K562 (cell line): ENCODE measurements around the gene TBC1D2. TPM values are rescaled to one million over a fixed set of nuclear protein-coding genes. Genes with fewer than 3 reads are reported as not detected.

Source experiments
- BRD9 ChIP-seq: fragments of 450-650 bp; IDR thresholded peaks from 2 replicates; pipeline ENCODE4 v1.6.1; 2018; ENCODE audit warnings: low read depth; ENCODE audit not compliant: partially characterized antibody
- CBX1 ChIP-seq: sonication (generic); IDR thresholded peaks from 2 replicates; pipeline ENCODE4 v1.6.1; 2016; ENCODE audit warnings: antibody characterized with exemption, low read depth, mild to moderate bottlenecking
- CEBPB ChIP-seq: fragments of 450-650 bp; IDR thresholded peaks from 2 replicates; pipeline ENCODE4 v1.6.1; 2016; ENCODE audit warnings: missing genetic modification characterization, missing compliant biosample characterization
- FUS ChIP-seq: fragments of 200-400 bp; formaldehyde crosslinking; optimal IDR thresholded peaks from 2 replicates; pipeline ENCODE3; 2017; ENCODE audit warnings: low read depth, low read length
- GABPB2 ChIP-seq: fragments of 250-450 bp; sonication (Bioruptor Pico); conservative IDR thresholded peaks from 2 replicates; pipeline ENCODE4 v1.5.1; 2021; ENCODE audit warnings: mild to moderate bottlenecking
- HDAC8 ChIP-seq: fragments of 450-650 bp; IDR thresholded peaks from 2 replicates; pipeline ENCODE4 v1.6.1; 2016; ENCODE audit warnings: mild to moderate bottlenecking, missing genetic modification characterization, moderate library complexity, missing compliant biosample characterization
- HSF4 ChIP-seq: fragments of 250-450 bp; sonication (Bioruptor Pico); IDR thresholded peaks from 2 replicates; pipeline ENCODE4 v2.1.2; 2022; ENCODE audit warnings: mild to moderate bottlenecking, moderate library complexity, borderline replicate concordance
- IRF2 ChIP-seq: sonication (generic); formaldehyde crosslinking; IDR thresholded peaks from 2 replicates; pipeline ENCODE4 v1.8.1; 2022; ENCODE audit warnings: mild to moderate bottlenecking, missing genetic modification reagents
- JUN ChIP-seq, 2 experiments: sonication (generic) in 1 of 2; formaldehyde crosslinking in 1 of 2; IDR thresholded peaks; 2 replicates each; pipeline versions ENCODE4 v1.6.1 to v1.8.0; 2012 to 2022; ENCODE audit warnings: borderline replicate concordance in 2 of 2, mild to moderate bottlenecking in 2 of 2, improper control_type of control experiment in 1 of 2, low read depth in 1 of 2, low read length in 1 of 2, missing genetic modification reagents in 1 of 2
- MAFF ChIP-seq: IDR thresholded peaks from 2 replicates; pipeline ENCODE4 v1.6.1; 2012; ENCODE audit warnings: low read length, improper control_type of control experiment
- MECOM ChIP-seq: fragments of 250-450 bp; sonication (Bioruptor Pico); IDR thresholded peaks from 2 replicates; pipeline ENCODE4 v1.8.0; 2022; ENCODE audit warnings: inconsistent platforms
- NELFE ChIP-seq: IDR thresholded peaks from 2 replicates; pipeline ENCODE4 v1.6.1; 2011; ENCODE audit warnings: mild to moderate bottlenecking; ENCODE audit not compliant: insufficient read depth, insufficient read length
- PTTG1 ChIP-seq: fragments of 450-650 bp; IDR thresholded peaks from 2 replicates; pipeline ENCODE4 v1.6.1; 2016; ENCODE audit warnings: low read depth, mild to moderate bottlenecking, missing genetic modification characterization, missing compliant biosample characterization
- RBBP5 ChIP-seq: fragments of 200-600 bp; sonication (generic); IDR thresholded peaks from 2 replicates; pipeline ENCODE4 v1.6.1; 2012; ENCODE audit warnings: borderline replicate concordance, mild to moderate bottlenecking, low read length, control low read depth, inconsistent platforms; ENCODE audit not compliant: insufficient read depth, poor library complexity, severe bottlenecking
- RCOR1 ChIP-seq, 2 experiments: IDR thresholded peaks; 2 replicates each; pipeline ENCODE4 v1.6.1; 2012; ENCODE audit warnings: low read depth in 2 of 2, low read length in 2 of 2, borderline replicate concordance in 1 of 2, improper control_type of control experiment in 1 of 2
- ZKSCAN1 ChIP-seq: fragments of 150-350 bp; IDR thresholded peaks from 2 replicates; pipeline ENCODE4 v1.6.1; 2016; ENCODE audit warnings: low read depth, low read length
- ZNF184 ChIP-seq: sonication (generic); formaldehyde crosslinking; IDR thresholded peaks from 2 replicates; pipeline ENCODE4 v1.5.0; 2020; ENCODE audit warnings: missing genetic modification reagents
- ZNF24 ChIP-seq: fragments of 450-650 bp; IDR thresholded peaks from 2 replicates; pipeline ENCODE4 v1.6.1; 2016
- ZNF274 ChIP-seq: IDR thresholded peaks from 2 replicates; pipeline ENCODE4 v1.6.1; 2011; ENCODE audit warnings: low read depth, mild to moderate bottlenecking, low read length, moderate library complexity, borderline replicate concordance
- ZNF707 ChIP-seq: fragments of 250-450 bp; sonication (Bioruptor Pico); conservative IDR thresholded peaks from 2 replicates; pipeline ENCODE4 v1.8.0; 2022; ENCODE audit warnings: inconsistent platforms, mild to moderate bottlenecking, moderate library complexity
- polyA plus RNA-seq, 8 experiments: library from polyadenylated mRNA; depleted of rRNA in 4 of 8; stranded (reverse) in 5 of 8; unstranded in 3 of 8; fragments of >200 nt; fragmentation: Nextera tagmentation in 2 of 8; fragmentation: Illumina TruSeq in 1 of 8; extraction: Ambion mirVana in 2 of 8; extraction: Trizol in 1 of 8; gene quantifications; 2 replicates each; pipeline versions ENCODE4 v1.2.1 to v1.2.3, GENCODE V29; 2011 to 2014; ENCODE audit warnings: inconsistent platforms in 1 of 8, missing spikeins in 1 of 8
- total RNA-seq, 7 experiments: library from RNA; depleted of rRNA in 6 of 7; stranded (reverse); fragments of >200 nt in 6 of 7; fragmentation: Illumina TruSeq in 2 of 7; extraction: Trizol in 2 of 7; gene quantifications; 2 replicates each; pipeline versions ENCODE4 v1.2.1 to v1.2.3, GENCODE V29; 2011 to 2021; ENCODE audit warnings: low replicate concordance in 1 of 7
- TF ChIP-seq, protein P1 (sequence below): fragments of 450-650 bp; IDR thresholded peaks from 2 replicates; pipeline ENCODE4 v1.6.1; 2016; ENCODE audit warnings: antibody characterized with exemption
- TF ChIP-seq, protein P2 (sequence below): IDR thresholded peaks from 2 replicates; pipeline ENCODE4 v1.6.1; 2014; ENCODE audit warnings: antibody characterized with exemption
- TF ChIP-seq, protein P3 (sequence below), 2 experiments: IDR thresholded peaks in 1 of 2; conservative IDR thresholded peaks in 1 of 2; 2 replicates each; pipeline ENCODE4 v1.6.1; 2016; ENCODE audit warnings: low read depth in 2 of 2, mild to moderate bottlenecking in 1 of 2, missing compliant biosample characterization in 1 of 2, missing genetic modification characterization in 1 of 2, moderate library complexity in 1 of 2

The TBC1D2 gene
- total and polyA plus RNA-seq, 9 of the 15 experiments (the other 6 are each of a cell fraction or from before 2014, with no cell fraction given) = 0.10 to 7.0 (median 2.5) TPM

DNA sequence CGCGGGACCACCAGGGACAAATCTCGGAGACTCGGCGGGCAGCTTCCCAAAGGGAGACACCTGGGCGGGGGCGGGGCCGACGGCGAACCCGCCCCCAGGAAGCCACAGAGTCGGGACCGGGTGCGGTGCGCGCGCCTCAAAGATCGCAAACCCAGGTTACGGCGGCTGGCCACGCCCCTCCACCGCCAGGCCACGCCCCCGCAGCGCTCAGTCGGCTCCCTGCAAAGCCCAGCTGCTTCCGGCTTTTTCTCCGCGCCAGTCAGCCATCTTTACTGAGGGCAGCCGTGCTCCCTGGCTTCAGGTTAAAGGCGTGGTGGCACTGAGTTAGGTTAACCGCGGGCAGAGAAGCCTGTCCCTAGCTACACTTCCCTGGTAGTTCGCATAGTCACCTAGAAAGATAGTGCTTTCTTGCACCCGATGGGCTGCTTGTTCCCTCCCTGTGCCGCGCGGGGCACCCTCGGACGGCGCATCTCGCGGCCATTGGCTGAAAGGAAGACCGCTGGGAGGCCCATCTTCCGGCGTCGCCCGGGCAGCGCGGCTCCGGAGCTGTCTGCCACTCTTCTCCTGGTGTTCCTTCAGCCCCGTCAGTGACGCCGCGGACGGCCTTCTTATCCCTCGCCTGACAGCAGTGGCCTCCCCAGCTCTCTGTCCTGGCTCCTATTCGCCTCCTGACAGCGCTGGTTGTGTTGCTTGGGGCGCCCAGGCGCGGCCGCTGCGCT is at the start of gene TBC1D2 (continued):
- TF ChIP-seq MECOM (CRISPR knock-in tag) (no peak), CEBPB (tag) (no peak), RCOR1 (IDR thresholded peaks at IDR 0.05; ENCODE audit: borderline replicate concordance in 1 of 2, low read depth in 2 of 2, low read length in 2 of 2) (peak in 1 of 2 experiments; percentile 25; a peak in 1 of 4 replicates), MAFF (no peak), ZNF184 (CRISPR knock-in tag) (no peak), PTTG1 (no peak), ZNF24 (0 out of 2 replicates have a peak, but pooled peaks have one; percentile 26), ZNF274 (no peak), CBX1 (no peak; the same call in 1 of the 2 replicates), IRF2 (CRISPR knock-in tag) (no peak), FUS (no peak), ZNF707 (CRISPR knock-in tag) (no peak), HDAC8 (no peak), GABPB2 (CRISPR knock-in tag) (no peak), HSF4 (CRISPR knock-in tag) (no peak), RBBP5 (peak; percentile 74), JUN (IDR thresholded peaks at IDR 0.05; ENCODE audit: borderline replicate concordance, low read depth, low read length) (no peak), JUN (CRISPR knock-in tag; IDR thresholded peaks at IDR 0.05; ENCODE audit: borderline replicate concordance) (no peak), NELFE (no peak), ZKSCAN1 (no peak), BRD9 (peak; percentile 22)
- TF ChIP-seq, protein P1, sequence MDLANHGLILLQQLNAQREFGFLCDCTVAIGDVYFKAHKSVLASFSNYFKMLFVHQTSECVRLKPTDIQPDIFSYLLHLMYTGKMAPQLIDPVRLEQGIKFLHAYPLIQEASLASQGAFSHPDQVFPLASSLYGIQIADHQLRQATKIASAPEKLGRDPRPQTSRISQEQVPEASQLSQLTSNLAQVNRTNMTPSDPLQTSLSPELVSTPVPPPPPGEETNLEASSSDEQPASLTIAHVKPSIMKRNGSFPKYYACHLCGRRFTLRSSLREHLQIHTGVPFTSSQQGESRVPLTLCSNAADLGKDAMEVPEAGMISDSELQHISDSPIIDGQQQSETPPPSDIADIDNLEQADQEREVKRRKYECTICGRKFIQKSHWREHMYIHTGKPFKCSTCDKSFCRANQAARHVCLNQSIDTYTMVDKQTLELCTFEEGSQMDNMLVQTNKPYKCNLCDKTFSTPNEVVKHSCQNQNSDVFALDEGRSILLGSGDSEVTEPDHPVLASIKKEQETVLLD = no peak
- TF ChIP-seq, protein P2, sequence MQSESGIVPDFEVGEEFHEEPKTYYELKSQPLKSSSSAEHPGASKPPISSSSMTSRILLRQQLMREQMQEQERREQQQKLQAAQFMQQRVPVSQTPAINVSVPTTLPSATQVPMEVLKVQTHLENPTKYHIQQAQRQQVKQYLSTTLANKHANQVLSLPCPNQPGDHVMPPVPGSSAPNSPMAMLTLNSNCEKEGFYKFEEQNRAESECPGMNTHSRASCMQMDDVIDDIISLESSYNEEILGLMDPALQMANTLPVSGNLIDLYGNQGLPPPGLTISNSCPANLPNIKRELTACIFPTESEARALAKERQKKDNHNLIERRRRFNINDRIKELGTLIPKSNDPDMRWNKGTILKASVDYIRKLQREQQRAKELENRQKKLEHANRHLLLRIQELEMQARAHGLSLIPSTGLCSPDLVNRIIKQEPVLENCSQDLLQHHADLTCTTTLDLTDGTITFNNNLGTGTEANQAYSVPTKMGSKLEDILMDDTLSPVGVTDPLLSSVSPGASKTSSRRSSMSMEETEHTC = no peak
- TF ChIP-seq, protein P3, sequence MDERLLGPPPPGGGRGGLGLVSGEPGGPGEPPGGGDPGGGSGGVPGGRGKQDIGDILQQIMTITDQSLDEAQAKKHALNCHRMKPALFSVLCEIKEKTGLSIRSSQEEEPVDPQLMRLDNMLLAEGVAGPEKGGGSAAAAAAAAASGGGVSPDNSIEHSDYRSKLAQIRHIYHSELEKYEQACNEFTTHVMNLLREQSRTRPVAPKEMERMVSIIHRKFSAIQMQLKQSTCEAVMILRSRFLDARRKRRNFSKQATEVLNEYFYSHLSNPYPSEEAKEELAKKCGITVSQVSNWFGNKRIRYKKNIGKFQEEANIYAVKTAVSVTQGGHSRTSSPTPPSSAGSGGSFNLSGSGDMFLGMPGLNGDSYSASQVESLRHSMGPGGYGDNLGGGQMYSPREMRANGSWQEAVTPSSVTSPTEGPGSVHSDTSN (CRISPR knock-in tag; IDR thresholded peaks at IDR 0.05; ENCODE audit: low read depth) = peak; percentile 34; the same call in 1 of the 2 replicates
- TF ChIP-seq, protein P3 (tag; conservative IDR thresholded peaks at IDR 0.05; ENCODE audit: low read depth) = 0 out of 2 replicates have a peak, but pooled peaks have one; percentile 11
